ENCODE results near the gene YPEL4.

YPEL4 gene

GRCh38 chr11:57650739-57651090, 1.0 kb upstream of the YPEL4 start:
- DNase-seq (ENCODE audit: low spot score): no peak

GRCh38 chr11:57648801-57649735, 644 bp downstream of the YPEL4 start:
- no peak for DNase-seq (ENCODE audit: low spot score)

- peak; percentile 24 for DNase-seq (ENCODE audit: low spot score)
Observed at GRCh38 chr11:57647960-57648800, 1.5 kb downstream of the YPEL4 start.

- no peak for DNase-seq (ENCODE audit: low spot score)
Observed at GRCh38 chr11:57647372-57647771, 2.3 kb downstream of the YPEL4 start.

- DNase-seq (ENCODE audit: low spot score): no peak
Observed at GRCh38 chr11:57646799-57647303, 2.9 kb downstream of the YPEL4 start.

- DNase-seq (ENCODE audit: low spot score): no peak
Observed at GRCh38 chr11:57646194-57646798, 3.4 kb downstream of the YPEL4 start.

GRCh38 chr11:57645689-57646085, 4.0 kb downstream of the YPEL4 start:
- no peak for DNase-seq (ENCODE audit: low spot score)

GRCh38 chr11:57644748-57645688, 4.7 kb downstream of the YPEL4 start:
- DNase-seq (ENCODE audit: low spot score): peak; percentile 80

- DNase-seq (ENCODE audit: low spot score): no peak
Observed at GRCh38 chr11:57643802-57644201, 5.9 kb downstream of the YPEL4 start.

GRCh38 chr11:57641011-57641807, 8.5 kb downstream of the YPEL4 start:
- peak; percentile 72 for DNase-seq (ENCODE audit: low spot score)

- DNase-seq (ENCODE audit: low spot score): no peak
Observed at GRCh38 chr11:57640068-57640800, 9.5 kb downstream of the YPEL4 start.

GRCh38 chr11:57639321-57640067, 10.2 kb downstream of the YPEL4 start:
- DNase-seq (ENCODE audit: low spot score): no peak

- DNase-seq (ENCODE audit: low spot score): no peak
Observed at GRCh38 chr11:57638811-57639320, 10.8 kb downstream of the YPEL4 start.

- peak; percentile 98 for DNase-seq (ENCODE audit: low spot score)
Observed at GRCh38 chr11:57638005-57638781, 11.5 kb downstream of the YPEL4 start.

- peak; percentile 38 for DNase-seq (ENCODE audit: low spot score)
Observed at GRCh38 chr11:57637626-57638004, 12.1 kb downstream of the YPEL4 start.

- DNase-seq (ENCODE audit: low spot score): no peak
Observed at GRCh38 chr11:57635246-57635645, 14.5 kb downstream of the YPEL4 start.

GRCh38 chr11:57634311-57634710, 15.4 kb downstream of the YPEL4 start:
- DNase-seq (ENCODE audit: low spot score): no peak
